ENCODE measurements around the gene SLC25A4.
A peak's percentile ranks its signal among the peaks of the same experiment; 100 is the strongest.
"Not testable (repeated sequence)": the region's sequence is repeated elsewhere in the genome, so short reads cannot be mapped to it uniquely, and the experiment has no call there.

Gene SLC25A4

GRCh38 chr4:185186769-185187168 lies 43.7 kb downstream of the SLC25A4 start:
- FAIRE-seq: no peak

- FAIRE-seq: peak; percentile 55
These were observed 46.7 kb downstream of the SLC25A4 start for GRCh38 chr4:185189606-185190305.

DNA sequence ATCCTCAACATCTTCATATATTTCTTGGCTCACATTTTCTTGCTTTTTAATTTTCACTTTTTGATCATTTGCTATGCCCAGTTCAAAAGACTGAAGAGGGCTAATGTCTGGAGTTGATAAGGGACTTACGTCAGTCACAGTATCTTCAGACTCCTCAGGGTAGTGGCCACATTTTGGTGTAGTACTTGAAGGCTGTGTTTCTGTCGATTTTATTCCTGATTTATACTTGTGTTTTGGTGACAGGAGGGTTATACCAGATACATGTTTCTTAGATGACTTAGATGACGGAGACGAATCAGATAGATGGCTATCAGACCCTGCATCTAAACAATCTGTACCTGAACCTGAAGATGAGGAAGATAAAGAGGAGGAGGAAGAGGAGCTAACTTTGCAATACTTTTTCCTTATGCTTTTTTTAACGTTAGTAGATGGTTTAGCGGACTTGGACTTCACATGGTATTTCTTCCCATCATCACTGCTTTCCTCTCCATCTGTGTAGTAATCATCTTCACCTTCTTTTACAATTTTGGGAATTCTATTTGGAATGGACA lies 47.3 kb downstream of the SLC25A4 start:
- FAIRE-seq: no peak

GRCh38 chr4:185192059-185192458 lies 49.0 kb downstream of the SLC25A4 start:
- no peak for FAIRE-seq

- no peak for FAIRE-seq
These were observed 52.1 kb downstream of the SLC25A4 start for GRCh38 chr4:185194924-185195888.

- no peak for FAIRE-seq
These were observed 53.4 kb downstream of the SLC25A4 start for GRCh38 chr4:185196437-185196836.

DNA sequence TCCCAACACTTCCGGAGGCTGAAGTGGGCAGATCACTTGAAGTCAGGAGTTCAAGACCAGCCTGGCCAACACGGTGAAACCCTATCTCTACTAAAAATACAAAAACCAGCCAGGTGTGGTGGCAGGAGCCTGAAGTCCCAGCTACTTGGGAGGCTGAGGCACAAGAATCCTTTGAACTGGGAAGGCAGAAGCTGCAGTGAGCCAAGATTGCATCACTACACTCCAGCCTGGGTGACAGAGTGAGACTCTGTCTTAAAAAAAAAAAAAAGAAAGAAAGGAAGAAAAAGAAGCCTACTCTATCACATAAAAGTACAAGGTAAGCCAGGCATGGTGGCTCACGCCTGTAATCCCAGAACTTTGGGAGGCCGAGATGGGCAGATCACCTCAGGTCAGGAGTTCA lies 55.1 kb downstream of the SLC25A4 start:
- not testable (repeated sequence) for FAIRE-seq

Data from colon (tissue), 2 donors.